22Rv1 (cell line): Measurements from ENCODE around the gene SP140.

ENCODE experiments used
- CTCF ChIP-seq: fragments of 450-650 bp; IDR thresholded peaks from 2 replicates; pipeline ENCODE4 v1.5.1; 2017; ENCODE audit warnings: mild to moderate bottlenecking
- ZFX ChIP-seq: fragments of 450-650 bp; IDR thresholded peaks from 2 replicates; pipeline ENCODE4 v1.6.1; 2017; ENCODE audit warnings: antibody characterized with exemption, borderline replicate concordance

- TF ChIP-seq CTCF (no peak), ZFX (no peak)
These were observed 28.8 kb downstream of the SP140 start for GRCh38 chr2:230254152-230254881.
